ENCODE data around the gene FTO.

The FTO gene

DNA sequence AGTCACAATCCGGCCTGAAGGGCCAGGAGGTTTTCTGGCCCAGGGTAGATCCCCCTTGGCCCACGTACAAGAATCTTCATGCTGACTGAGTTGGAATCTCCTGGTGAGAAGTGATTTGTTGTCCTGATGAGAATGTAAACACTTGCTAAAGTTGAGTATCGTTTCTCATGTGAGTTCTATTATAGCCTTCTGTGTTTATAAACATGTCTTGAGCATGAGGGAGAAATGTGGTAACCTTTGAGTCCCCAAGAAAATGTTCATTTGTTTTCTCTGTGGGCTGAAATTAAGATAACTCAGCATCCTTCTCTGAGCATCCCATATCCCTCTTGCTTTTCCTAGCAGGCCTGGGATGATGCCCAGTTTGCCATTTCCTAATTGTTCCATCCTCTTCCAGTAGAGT lies 204.8 kb downstream of the FTO start:
- no peak for DNase-seq

DNA sequence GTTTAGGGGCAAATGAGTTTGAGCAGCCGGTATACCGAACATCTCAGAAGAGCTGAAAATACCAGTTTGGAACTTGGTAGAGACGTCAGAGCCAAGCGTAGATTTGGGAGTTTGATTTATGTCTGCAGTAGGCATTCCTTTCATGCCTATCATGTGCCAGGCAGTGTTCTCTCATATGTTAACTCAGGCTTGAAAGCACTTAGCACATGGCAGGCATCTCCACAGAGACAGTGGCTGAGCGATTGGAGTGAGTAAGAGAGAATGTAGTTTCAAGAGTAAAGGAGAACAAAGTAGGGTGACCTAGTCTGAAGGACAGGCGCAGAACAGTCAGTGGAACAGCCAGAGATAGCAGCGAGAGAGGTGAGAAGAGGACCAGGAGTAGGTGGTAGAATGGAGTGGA lies 207.0 kb downstream of the FTO start:
- DNase-seq: no peak

DNA sequence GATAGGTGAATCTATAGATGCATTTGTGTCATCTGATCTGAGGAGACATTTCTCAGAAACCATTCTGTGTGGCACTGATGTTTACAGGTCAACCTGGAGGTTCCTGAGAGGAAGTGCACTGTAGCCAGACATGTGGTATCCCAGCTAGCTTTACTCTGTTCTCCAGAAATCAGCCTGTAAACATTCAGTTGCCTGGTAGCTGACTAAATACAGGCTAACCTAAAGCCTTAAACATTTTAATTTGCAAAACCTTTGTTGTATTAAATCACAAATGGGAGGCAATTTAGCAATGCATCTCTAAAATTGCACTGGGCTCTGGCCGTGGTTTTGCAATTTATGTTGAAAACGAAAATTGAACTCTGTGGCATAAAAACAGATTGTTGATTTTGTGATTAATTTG lies 207.6 kb downstream of the FTO start:
- DNase-seq: no peak

DNA sequence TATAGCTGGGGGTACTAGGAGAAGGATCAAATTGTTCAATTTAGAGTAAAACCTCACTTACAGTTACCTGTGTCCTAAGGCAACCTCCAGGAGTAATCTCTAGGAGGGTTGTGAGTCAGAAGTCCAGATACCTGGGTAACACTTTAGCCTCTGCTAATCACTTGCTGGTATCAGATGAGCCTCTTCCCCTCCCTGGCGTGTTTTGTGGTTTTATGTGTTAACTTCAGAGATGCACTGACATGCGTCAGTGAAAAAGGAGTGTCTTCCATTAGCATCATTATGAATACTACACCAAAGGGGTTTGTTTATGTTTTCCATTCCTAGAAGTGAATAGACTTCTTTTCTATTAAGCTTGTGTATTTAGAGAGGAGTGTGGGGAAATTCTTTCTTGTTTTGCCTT lies 208.2 kb downstream of the FTO start:
- no peak for DNase-seq

DNA sequence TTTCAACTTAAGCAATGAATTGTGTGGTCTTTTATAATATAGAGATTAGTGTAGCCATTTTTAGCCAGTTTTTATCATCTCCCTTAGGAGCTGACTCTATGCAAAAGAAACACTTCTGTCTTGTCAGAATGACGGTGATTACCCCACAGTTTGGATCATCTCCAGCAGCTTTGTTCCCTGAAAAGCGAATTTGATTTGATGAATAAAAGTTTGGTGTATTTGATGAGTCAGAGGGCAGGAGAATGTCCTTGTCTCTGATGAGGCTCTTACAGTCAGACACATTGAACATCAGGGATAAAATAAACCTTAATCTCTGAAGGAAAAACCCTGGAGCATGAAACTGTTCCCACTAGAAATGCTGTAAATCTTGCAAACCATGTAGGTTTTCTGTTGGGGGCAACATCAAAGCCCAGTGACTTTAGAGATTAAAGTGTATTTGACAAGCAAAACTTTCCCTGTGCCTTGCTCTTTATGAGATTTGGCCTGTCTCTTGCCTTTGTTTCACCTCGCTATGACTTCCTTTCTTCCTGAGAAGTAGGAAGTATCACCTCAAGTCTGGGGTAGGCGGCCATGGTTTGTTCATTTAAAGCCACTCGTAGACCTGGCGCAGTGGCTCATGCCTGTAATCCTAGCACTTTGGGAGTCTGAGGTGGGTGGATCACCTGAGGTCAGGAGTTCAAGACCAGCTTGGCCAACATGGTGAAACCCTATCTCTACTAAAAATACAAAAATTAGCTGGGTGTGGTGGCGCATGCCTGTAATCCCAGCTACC lies 209.3 kb downstream of the FTO start:
- peak; percentile 61 for DNase-seq

DNA sequence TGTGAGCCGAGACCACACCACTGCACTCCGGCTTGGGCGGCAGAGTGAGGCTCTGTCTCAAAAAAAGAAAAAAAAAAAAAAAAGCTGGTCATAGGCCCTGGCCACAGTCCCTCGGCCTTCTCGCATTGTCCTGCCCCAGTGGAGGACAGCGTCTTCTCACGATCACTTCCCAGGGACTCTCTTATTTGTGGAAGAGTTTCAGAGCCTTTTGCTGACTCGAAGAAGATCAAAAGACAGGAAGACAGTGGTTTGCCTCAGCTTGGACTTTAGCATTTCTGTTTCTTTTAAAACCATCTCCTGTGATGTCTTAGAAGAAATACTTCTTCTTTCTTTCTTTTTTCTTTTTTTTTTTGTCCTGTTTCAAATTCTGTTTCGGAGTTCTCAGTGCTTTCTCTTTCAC lies 210.0 kb downstream of the FTO start:
- DNase-seq: no peak

- DNase-seq: no peak
Observed at GRCh38 chr16:53914736-53915135, 210.8 kb downstream of the FTO start.

GRCh38 chr16:53915452-53916160 lies 211.7 kb downstream of the FTO start:
- DNase-seq: no peak

GRCh38 chr16:53920988-53921387 lies 217.0 kb downstream of the FTO start:
- DNase-seq: no peak

DNA sequence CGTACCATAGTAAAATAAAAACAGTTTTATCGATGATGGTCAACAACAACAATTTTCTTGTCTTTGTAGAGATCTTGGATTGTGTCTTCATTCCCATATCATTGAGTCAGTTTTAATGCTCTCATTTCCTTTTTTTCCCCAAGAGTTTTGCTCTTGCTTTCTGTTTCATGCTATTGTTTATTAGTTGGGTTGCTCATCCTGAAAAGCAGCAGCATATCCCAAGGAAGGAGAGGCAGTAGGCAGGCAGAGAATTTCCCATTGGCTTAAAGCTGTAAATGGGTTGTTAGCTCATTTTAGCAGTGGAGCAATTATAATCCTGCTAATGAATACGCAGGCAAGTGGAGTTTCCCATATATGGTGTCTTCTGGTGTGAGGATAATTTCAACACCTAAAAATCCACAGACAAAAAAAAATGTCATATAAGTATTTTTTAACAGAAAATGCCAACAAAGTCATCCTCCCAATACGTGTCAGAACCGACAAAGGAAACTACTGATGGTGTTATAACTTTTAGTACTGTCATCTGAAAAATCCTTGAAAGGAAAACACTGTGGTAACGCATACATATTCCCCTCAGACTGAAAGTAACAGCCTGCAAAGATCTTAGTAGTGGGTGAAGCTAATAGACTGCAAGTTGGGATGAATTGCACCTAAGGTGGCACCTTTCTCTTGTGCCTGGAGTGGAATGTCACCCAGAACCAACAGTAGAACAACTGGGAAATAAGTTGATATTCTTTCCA lies 218.3 kb downstream of the FTO start:
- DNase-seq: peak; percentile 14

DNA sequence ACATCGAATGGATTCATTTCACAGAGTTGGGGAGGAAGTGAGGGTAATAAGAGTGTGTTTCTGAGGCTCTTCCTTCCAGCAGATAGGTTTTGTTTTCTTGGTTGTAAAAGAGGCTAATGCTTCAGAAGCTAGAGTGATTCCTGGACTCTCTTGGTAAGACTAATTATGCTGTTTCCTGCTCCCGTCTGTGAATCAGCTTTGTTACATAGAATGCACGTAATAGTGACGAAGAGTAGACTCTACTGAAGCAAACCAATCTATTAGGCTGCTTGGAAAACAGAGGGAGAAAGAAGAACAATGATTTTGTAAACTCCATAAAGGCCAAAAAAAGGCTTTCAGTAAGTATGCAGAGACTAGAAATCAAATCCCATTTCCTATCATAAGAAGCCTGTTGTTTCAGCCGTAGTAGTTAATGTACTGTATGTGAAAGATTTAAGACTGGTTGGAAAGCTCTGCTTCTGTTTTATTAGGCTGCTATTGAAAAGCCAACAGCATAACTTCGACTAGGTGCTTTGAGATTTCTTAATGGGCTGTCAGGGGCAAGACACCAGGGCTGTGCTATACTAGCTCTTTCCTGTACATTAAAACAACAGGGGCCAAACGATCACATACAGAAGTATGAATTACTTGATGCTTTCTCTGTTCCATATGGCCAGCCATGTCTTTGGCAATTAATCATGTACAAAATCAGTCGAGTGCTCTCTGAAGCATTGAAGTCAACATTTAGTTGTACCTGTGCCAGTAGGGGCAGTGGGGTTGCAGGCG lies 219.0 kb downstream of the FTO start:
- peak; percentile 100 for DNase-seq

- DNase-seq: no peak
Observed at GRCh38 chr16:53924331-53925106, 220.6 kb downstream of the FTO start.

GRCh38 chr16:53925107-53925410 lies 221.1 kb downstream of the FTO start:
- no peak for DNase-seq

DNA sequence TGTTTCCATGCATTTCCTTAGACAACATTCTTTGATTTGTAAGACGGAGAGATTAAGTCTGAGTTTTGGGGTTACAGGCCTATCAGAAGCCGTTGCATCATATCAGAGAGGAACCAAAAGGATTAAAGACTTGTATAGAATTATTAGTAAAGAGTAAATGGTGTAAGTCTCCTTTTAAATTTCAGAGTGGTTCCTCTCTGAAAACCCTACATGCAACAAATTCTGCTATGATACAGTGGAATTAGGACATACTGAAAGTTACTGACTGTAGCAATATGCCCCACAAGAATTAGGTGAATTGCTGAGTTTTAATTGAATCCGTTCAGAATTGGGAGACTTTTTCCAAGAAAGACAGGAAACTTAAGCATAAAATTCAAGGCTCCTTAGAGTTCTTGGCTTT lies 221.6 kb downstream of the FTO start:
- no peak for DNase-seq

- no peak for DNase-seq
Observed at GRCh38 chr16:53926209-53926608, 222.3 kb downstream of the FTO start.

GRCh38 chr16:53932975-53933374 lies 229.0 kb downstream of the FTO start:
- DNase-seq: no peak

DNA sequence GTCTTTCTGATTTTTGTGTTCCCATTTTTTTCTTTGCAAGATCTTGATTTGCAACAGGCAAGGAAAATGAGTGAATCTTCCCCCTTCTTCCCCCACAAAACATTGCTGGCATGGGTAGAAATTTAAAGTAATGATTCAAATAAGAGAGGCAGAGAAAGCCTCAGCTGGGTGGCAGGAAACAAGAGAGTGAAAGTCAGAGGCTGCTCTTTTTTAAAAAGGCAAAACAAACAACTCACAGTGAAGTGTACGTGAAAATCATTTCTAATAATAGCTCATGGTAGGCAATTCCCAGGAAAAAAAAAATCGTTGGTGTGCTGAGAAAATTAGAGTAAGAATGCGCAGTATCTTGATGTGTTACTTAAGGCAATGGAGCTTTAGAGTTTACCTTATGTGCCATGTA lies 229.5 kb downstream of the FTO start:
- peak; percentile 42 for DNase-seq

GRCh38 chr16:53936052-53936451 lies 232.1 kb downstream of the FTO start:
- no peak for DNase-seq

- no peak for DNase-seq
Observed at GRCh38 chr16:53936529-53936928, 232.6 kb downstream of the FTO start.

GRCh38 chr16:53937161-53937880 lies 233.4 kb downstream of the FTO start:
- DNase-seq: no peak

DNA sequence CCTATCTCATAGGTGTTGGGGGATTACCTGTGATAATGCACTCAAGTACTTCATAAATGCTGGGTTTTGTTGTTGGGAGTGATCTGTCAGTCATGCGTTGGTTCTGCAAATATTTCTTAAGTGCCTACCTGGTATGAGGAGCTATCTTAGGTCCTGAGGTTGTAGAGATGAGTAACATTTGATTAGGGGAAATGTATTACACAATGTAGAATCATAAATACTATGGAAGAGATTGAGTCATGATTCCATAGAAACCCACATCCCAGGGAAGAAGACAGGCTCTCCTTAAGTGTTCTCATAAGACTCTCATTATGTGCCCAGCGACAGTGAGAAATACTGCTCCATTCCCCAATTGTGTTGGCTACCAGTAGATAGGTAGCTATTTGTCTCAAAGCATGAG lies 240.1 kb downstream of the FTO start:
- DNase-seq: no peak

- peak; percentile 23 for DNase-seq
Observed at GRCh38 chr16:53945996-53946395, 242.0 kb downstream of the FTO start.

All from NCI-H1105 treated with DMSO at 0.1 percent for 48 hours (cell line).